NCI-H2227 (cell line): ENCODE data around the gene BIRC7.
"Not testable (repeated sequence)": the region's sequence is repeated elsewhere in the genome, so short reads cannot be mapped to it uniquely, and the experiment has no call there.

Experiments used
- DNase-seq: peaks from one replicate; lab custom pipeline; 2025; ENCODE audit not compliant: unreplicated experiment; lab: John Stamatoyannopoulos, UW

BIRC7 gene

GRCh38 chr20:63206878-63207277 lies 28.8 kb upstream of the BIRC7 start:
- no peak for DNase-seq

GRCh38 chr20:63208346-63208909 lies 27.3 kb upstream of the BIRC7 start:
- peak; percentile 56 for DNase-seq

GRCh38 chr20:63210011-63210605 lies 25.6 kb upstream of the BIRC7 start:
- no peak for DNase-seq

- no peak for DNase-seq
Observed at GRCh38 chr20:63212393-63212730, 23.3 kb upstream of the BIRC7 start.

DNA sequence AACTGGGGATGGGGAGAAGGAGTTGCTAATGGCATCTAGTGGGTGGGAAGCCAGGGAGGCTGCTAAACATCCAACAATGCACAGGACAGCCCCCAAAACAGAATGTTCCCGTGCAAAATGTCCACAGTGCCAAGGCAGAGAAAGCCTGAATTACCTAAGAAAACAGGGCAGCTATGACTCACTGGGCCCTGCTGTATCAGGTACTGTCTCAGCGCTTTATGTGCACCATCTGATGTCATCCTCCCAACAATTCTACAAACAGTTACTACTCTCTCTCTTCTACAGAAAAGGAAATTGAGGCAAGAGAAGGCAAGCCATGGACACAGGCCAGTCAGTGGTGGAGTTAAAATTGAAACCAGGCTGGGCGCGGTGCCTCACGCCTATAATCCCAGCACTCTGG lies 22.9 kb upstream of the BIRC7 start:
- no peak for DNase-seq

GRCh38 chr20:63214514-63214913 lies 21.2 kb upstream of the BIRC7 start:
- no peak for DNase-seq

DNA sequence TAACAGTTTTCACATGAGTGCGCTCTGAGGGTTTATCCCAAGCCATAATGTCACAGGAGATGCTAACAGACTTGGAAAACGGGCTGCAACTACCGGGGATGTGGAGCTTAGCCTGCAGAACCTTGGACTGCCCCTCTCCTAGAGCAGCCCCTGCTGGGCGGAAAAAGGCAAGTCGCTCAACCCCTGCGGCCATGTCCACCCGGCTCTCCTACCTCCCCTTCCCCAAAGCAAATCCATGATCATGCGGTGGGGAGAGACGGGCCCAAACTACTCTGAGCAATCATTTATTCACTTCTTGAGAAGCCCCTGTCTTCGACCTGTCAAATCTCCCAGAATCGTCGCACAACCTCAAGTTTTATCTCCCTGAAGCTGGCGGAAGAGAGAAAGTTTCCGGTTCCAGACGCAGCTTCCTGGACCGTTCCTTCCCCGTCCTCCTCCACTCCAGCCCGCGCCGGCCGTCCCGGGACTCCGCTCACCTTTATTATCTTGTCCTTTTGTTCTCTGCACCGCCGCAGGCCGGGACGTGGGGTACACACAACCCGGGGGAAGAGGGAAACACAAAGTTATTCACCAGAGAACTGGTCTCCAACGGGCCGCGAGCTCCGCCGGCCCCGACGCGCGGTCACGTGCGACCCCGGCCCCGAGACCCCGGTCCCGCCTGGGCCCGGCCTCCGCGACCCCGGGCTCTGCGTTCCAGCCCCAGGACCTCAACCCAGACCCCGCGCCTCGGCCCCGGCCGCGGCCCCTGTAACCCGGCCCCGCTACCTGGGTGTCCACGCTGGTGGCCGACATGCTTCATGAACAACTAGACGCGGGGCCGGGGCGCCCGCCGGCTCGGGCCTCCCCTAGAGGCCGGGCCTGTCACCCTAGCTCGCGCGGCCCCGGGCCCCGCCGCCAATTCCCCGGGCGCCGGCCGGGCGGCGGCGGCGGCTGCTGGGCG lies 20.3 kb upstream of the BIRC7 start:
- peak; percentile 59 for DNase-seq

DNA sequence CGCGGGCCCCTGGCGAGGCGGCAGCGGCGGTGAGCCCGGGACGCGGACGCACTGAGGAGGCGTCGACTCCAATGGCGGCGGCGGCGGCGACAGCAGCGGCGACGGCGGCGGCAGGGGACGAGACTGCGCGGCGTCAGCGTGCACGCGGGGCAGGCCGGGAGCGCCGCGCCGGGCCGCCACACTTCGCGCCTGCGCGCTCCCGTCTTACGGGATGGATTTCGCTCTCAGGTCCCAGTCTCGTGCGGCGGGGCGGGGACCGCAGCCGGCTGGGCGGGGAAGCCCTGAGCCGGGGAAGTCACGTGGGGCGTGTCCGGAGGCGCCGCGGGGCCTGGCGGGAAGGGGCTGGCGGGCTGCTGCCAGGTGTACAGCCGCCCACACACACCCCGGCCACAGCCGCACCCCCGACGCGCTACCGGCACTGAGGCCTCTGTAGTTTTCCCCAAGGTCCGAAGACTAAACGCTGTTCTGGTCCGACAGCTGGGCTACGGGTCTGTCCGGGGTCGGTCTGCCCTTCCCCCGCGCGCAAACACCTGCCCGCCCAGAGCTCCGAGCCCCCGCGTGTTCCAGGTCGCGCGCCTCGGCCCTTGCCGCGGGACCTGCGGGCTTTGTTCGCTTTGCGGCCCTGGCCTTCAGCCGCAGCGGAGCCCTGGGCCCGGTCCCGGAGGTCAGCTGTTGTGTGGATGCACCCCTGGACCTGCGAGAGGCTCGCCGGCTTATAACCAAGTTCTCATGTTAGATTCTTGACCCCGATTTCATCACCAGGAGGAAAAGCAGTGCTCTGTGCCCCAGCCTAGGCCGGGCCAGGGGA lies 19.5 kb upstream of the BIRC7 start, which contains the start of gene YTHDF1:
Gene YTHDF1 (minus strand): TSS at position 91 of the 808 bp plus-strand sequence. CDS start 239 bp downstream, outside the sequence.
- DNase-seq = peak; percentile 99

GRCh38 chr20:63216849-63217471 lies 18.7 kb upstream of the BIRC7 start:
- DNase-seq = no peak

DNA sequence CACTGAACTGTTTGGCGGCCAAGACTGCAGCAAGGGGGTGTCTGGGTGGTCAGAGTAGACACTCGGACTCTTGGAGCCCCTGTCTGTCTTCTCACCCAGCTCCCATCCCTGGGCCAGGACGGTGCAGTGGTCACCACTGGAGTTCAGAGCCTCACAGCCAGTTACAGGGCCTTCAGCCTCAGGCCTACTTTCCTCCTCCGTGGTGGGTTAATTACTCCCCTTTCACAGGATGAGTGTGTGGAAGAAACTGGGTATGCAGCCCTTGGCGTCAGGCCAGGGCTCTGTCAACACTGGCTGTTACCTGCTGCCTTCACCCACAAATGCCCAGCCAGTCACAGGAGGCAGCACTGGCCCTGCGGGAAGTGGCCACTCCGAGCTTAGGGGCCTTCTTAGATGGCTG lies 18.0 kb upstream of the BIRC7 start:
- peak; percentile 64 for DNase-seq

GRCh38 chr20:63218701-63219446 lies 16.8 kb upstream of the BIRC7 start:
- DNase-seq = no peak

- no peak for DNase-seq
Observed at GRCh38 chr20:63219447-63219821, 16.3 kb upstream of the BIRC7 start.

DNA sequence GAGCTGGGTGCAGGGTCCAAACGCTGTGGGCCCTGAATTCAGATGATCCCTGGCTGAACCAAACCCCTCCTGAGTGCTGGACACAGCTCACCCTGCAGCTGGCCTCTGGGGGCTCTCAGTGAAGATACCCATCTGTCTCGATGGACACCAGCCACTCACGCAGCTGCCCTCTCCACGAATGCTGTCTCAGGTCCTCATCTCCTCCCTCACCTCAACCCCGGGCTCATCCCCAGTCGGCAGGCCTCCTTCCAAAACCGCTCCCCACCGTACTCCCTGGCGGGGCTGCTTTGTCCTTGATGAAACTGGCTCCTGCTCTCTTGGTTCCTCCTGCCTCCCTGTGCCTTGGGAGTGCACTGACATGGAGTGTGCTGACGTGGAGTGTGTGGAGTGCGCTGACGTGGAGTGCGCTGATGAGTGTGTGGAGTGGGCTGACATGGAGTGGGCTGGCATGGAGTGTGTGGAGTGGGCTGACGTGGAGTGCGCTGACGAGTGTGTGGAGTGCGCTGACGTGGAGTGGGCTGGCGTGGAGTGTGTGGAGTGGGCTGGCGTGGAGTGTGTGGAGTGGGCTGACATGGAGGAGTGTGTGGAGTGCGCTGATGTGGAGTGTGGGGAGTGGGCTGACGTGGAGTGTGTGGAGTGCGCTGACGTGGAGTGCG lies 15.7 kb upstream of the BIRC7 start:
- no peak for DNase-seq

DNA sequence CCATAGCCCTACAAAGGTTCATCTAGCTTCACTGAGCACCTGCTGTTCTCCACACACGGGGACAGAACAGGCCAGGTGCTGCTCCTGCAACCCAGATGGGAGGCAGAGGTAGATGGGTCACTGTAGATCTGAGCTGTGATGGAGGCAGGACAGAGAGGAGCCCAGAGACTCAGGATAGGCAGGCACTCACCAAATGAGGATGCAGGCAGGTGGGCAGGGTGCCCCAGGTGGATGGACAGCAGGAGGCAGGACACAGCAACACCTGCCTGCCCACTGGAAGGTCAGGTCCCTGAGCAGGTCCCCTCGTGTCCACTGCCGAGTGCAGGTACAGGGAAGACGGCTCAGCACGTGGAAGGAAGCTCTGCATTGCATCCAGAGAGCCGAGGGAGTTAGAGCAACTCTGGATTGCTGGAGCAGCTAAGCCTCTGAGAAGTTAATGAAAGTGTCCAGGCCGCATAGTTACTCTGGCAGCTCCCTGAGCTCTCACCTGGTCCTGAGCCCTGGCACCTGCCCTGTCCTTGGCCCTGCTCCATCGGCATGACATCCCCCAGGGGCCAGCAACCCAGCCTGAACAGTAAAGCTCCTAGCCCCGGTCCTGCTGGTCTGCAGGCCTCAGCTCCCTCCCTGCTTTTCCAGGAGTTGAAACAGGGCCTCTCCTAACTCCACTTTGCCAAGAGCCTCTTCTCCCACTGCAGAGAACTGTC lies 14.9 kb upstream of the BIRC7 start:
- DNase-seq = no peak

DNA sequence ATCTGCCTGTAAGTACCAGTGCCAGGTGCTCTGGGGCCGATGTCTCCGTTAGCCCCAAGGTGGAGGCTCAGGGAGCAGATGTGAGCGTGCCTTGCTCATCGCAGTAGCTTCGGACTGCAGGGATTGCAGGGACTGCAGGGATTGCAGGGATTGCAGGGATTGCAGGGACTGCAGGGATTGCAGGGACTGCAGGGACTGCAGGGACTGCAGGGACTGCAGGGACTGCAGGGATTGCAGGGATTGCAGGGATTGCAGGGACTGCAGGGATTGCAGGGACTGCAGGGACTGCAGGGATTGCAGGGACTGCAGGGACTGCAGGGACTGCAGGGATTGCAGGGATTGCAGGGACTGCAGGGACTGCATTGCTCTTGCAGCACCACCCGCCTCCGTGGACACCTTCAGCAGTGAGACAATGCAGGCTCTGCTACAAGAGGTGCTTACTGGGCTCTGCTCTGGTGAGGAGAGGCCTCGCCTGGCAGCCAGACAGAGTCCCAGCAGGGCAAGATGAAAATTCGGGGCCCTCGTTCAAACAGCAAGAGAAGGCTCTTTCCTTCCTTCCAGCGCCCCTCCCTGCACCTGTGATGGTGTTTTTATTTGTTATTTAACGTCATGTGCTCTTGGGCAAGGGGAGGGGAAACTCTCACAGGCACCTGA lies 14.2 kb upstream of the BIRC7 start:
- DNase-seq = not testable (repeated sequence)

DNA sequence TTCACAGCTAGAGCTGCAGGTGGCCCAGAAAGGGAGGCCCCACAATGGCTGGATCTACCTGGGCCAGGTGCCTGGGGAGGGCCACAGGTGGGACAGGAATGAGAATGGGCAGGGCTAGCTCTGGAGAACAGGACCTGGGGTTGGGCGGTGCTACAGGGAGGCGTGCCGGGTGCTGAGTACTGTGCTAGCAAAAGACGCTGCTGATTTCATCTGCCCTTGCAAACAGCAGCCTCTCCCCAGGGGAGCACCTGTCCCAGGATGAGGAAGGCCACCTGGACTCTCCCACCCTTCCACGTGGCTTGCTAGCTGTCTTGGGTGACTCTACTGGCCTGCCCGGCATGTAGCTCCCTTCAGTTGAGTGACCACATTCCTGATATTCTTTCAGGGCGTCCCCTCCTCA lies 13.2 kb upstream of the BIRC7 start:
- DNase-seq = no peak

DNA sequence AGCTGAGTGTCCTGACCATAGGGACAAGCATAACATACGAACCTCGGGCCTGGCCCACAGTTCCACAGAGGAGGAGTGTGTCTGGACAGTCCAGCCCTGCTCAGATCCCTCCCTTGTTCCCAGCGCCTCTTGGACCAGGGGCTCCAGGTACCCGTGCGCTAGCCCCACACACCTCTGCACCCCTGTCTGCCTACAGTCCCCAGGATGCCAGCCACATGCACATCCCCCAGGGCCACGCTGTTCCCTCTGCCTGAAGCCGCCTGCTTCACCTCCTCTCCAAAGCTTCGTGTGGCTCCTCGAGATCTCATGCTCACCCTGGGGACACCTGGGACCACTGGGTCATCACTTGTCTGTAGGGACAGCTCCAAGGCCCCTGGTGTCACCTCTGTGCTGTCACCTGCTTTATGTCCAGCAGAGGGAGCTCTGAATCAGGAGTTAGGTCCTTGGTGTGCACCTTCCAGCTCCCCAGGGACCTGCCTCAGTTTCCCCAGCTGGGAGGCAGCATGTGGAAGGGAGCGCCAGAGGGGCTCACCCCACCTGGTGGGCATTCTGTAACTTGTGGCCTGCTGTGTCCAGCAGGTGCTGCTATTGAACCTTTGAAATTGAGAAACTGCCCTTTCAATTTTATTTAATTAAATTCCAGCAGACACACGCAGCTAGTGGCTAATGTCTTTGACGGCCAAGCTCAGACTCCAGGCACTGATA lies 12.4 kb upstream of the BIRC7 start:
- DNase-seq = peak; percentile 71

GRCh38 chr20:63223826-63224207 lies 11.9 kb upstream of the BIRC7 start:
- DNase-seq = no peak
